Measurements from ENCODE around the gene PDE4B. TPM values are rescaled to one million over a fixed set of nuclear protein-coding genes. Genes with fewer than 3 reads are reported as not detected.

PDE4B gene
- total RNA-seq, 1 donor from 2014 or later: 1.2 TPM

DNA sequence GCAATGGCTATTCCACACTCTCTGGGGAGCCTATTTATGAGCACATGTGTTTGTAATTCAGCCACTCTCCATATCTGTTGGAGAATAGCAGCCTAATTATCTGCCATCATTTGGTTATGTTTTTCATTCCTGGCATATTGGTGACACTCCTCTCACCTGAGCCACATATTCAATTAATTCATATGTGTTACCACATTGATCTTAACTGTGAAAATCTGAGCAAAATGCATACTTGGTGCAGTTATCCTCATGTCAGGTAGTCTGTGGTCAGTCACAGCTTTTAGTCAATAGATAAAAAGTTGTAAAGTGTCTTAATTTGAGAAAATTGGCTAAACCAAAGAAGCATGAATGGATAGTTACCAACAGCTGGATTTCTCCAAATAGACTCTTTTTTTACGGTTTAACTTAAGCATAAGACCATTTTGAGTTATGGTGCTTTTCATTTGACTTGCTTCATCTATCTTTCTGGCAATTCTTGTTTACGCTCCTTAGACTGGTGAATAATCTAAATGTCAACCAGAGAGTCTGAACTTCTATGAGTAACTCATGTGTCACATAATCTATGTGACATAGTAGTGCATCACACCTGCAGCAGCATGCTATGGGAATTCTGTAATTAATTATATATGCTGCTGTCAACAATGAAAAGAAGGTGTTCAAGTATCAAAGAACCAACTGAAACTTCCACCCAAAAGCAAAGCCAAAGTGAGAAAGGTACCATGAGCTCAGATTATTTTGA is 553.5 kb downstream of the PDE4B start:
- H3K4me3 ChIP-seq: no peak overlapping the region
- H3K27ac Mint-ChIP-seq: no peak overlapping the region
- no peak overlapping the region for H3K9ac ChIP-seq
- peaks cover 34% of the 10 kb centered on the region for H3K4me1 Mint-ChIP-seq
- no peaks in the 10 kb centered on the region for H3K9me3 ChIP-seq (ENCODE audit: low read depth)
- H2AFZ ChIP-seq (replicated peaks): no peak overlapping the region
- no peaks in the 10 kb centered on the region for H3K36me3 ChIP-seq
- H3K27me3 Mint-ChIP-seq (ENCODE audit: insufficient read depth, low read depth): peaks cover 2% of the 10 kb centered on the region
- no peaks in the 10 kb centered on the region for H3K9me3 Mint-ChIP-seq
- H3K27me3 ChIP-seq: no peaks in the 10 kb centered on the region
- peaks cover 15% of the 10 kb centered on the region for H3K4me1 ChIP-seq
- H3F3A ChIP-seq (ENCODE audit: low read depth): peaks cover 7% of the 10 kb centered on the region
- DNase-seq (ENCODE audit: low spot score): no peak
- H3K4me2 ChIP-seq: no peak overlapping the region
- H3K4me3 Mint-ChIP-seq: no peak overlapping the region
- TF ChIP-seq EZH2 (IDR thresholded peaks at IDR 0.05) (no peak), CTCF (IDR thresholded peaks at IDR 0.05) (no peak), EZH2phosphoT487 (IDR thresholded peaks at IDR 0.05) (no peak)
- H3K36me3 Mint-ChIP-seq: peaks cover 17% of the 10 kb centered on the region
- no peaks in the 10 kb centered on the region for H4K20me1 ChIP-seq (ENCODE audit: low read depth)
- H3K27ac ChIP-seq: no peak overlapping the region
- no peaks in the 10 kb centered on the region for H3K79me2 ChIP-seq (ENCODE audit: low read depth)

GRCh38 chr1:66346873-66347272 is 554.2 kb downstream of the PDE4B start:
- Mint-ChIP-seq H3K27me3 (ENCODE audit: insufficient read depth, low read depth) (peaks cover 2% of the 10 kb centered on the region), H3K27ac (no peak overlapping the region), H3K4me3 (no peak overlapping the region), H3K9me3 (no peaks in the 10 kb centered on the region), H3K4me1 (peaks cover 40% of the 10 kb centered on the region), H3K36me3 (peaks cover 14% of the 10 kb centered on the region)
- H3K9me3 ChIP-seq (ENCODE audit: low read depth): no peaks in the 10 kb centered on the region
- no peaks in the 10 kb centered on the region for H4K20me1 ChIP-seq (ENCODE audit: low read depth)
- TF ChIP-seq EZH2phosphoT487 (IDR thresholded peaks at IDR 0.05) (no peak), EZH2 (IDR thresholded peaks at IDR 0.05) (no peak), CTCF (IDR thresholded peaks at IDR 0.05) (no peak)
- H3K79me2 ChIP-seq (ENCODE audit: low read depth): no peaks in the 10 kb centered on the region
- no peak overlapping the region for H3K27ac ChIP-seq
- H3K4me1 ChIP-seq: peaks cover 15% of the 10 kb centered on the region
- no peak overlapping the region for H3K4me2 ChIP-seq
- no peak overlapping the region for H3K9ac ChIP-seq
- DNase-seq (ENCODE audit: low spot score): no peak
- no peaks in the 10 kb centered on the region for H3K27me3 ChIP-seq
- H2AFZ ChIP-seq (replicated peaks): no peak overlapping the region
- H3K36me3 ChIP-seq: no peaks in the 10 kb centered on the region
- H3F3A ChIP-seq (ENCODE audit: low read depth): peaks cover 7% of the 10 kb centered on the region
- no peak overlapping the region for H3K4me3 ChIP-seq

- H3K36me3 ChIP-seq: no peaks in the 10 kb centered on the region
- H3K27me3 ChIP-seq: no peaks in the 10 kb centered on the region
- peaks cover 59% of the 10 kb centered on the region for H3K4me1 Mint-ChIP-seq
- no peak for DNase-seq (ENCODE audit: low spot score)
- TF ChIP-seq CTCF (IDR thresholded peaks at IDR 0.05) (no peak), EZH2 (IDR thresholded peaks at IDR 0.05) (no peak), EZH2phosphoT487 (IDR thresholded peaks at IDR 0.05) (no peak)
- H3K27ac Mint-ChIP-seq: no peak overlapping the region
- H3K4me2 ChIP-seq: no peak overlapping the region
- H4K20me1 ChIP-seq (ENCODE audit: low read depth): no peaks in the 10 kb centered on the region
- H3K79me2 ChIP-seq (ENCODE audit: low read depth): no peaks in the 10 kb centered on the region
- H3K27me3 Mint-ChIP-seq (ENCODE audit: insufficient read depth, low read depth): peaks cover 4% of the 10 kb centered on the region
- H3K4me3 Mint-ChIP-seq: no peak overlapping the region
- peaks cover 8% of the 10 kb centered on the region for H3K36me3 Mint-ChIP-seq
- no peaks in the 10 kb centered on the region for H3K9me3 Mint-ChIP-seq
- peaks cover 7% of the 10 kb centered on the region for H3F3A ChIP-seq (ENCODE audit: low read depth)
- no peak overlapping the region for H3K4me3 ChIP-seq
- H3K27ac ChIP-seq: no peak overlapping the region
- H2AFZ ChIP-seq (replicated peaks): no peak overlapping the region
- H3K9me3 ChIP-seq (ENCODE audit: low read depth): no peaks in the 10 kb centered on the region
- H3K4me1 ChIP-seq: peaks cover 27% of the 10 kb centered on the region
- no peak overlapping the region for H3K9ac ChIP-seq
Observed at GRCh38 chr1:66348776-66349175, 556.1 kb downstream of the PDE4B start.
